Stimulated activated CD4-positive, alpha-beta T cell treated with anti-CD3 and anti-CD28 coated beads, Interleukin-1b, Interleukin-23, amount 100 ng/mL, for 24 hours (primary cell): ENCODE results near the gene ZNF175.

Experiments used
- DNase-seq, 4 experiments: peaks; one replicate each; pipeline ENCODE4 v3.0.0-alpha.2; 2020; ENCODE audit warnings: low read depth in 4 of 4, low spot score in 1 of 4

The ZNF175 gene

GRCh38 chr19:51587264-51588191 lies 16.4 kb downstream of the ZNF175 start:
- no peak for DNase-seq

GRCh38 chr19:51589511-51589910 lies 18.4 kb downstream of the ZNF175 start:
- DNase-seq, result no peak

GRCh38 chr19:51590441-51590840 lies 19.4 kb downstream of the ZNF175 start:
- DNase-seq, result no peak

DNA sequence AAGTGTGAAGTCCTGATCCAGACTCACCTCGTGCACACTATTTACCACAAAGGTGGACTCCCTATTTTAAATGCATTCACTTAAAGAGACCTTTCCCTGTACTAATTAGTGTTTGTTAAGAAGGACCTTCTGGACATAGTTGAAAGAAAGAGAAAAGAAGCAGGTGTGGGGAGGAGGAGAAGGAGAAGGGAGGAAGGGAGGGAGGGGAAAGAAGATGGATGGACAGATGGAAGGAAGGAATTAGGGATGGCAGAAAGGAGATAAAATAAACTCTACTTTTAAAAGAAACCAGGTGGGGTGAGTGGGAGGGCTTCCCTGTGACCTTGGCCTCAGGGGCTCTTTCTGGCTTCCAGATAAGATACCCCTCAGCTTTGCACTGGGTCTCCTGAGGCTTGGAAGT lies 21.4 kb downstream of the ZNF175 start:
- no peak for DNase-seq

- DNase-seq, result no peak
Measured at GRCh38 chr19:51593138-51593890, 22.2 kb downstream of the ZNF175 start.

- peak; percentile 90 to 95 (median 93) for DNase-seq
Measured at GRCh38 chr19:51593969-51594773, 23.1 kb downstream of the ZNF175 start.

- DNase-seq, result no peak
Measured at GRCh38 chr19:51594774-51595109, 23.7 kb downstream of the ZNF175 start.

DNA sequence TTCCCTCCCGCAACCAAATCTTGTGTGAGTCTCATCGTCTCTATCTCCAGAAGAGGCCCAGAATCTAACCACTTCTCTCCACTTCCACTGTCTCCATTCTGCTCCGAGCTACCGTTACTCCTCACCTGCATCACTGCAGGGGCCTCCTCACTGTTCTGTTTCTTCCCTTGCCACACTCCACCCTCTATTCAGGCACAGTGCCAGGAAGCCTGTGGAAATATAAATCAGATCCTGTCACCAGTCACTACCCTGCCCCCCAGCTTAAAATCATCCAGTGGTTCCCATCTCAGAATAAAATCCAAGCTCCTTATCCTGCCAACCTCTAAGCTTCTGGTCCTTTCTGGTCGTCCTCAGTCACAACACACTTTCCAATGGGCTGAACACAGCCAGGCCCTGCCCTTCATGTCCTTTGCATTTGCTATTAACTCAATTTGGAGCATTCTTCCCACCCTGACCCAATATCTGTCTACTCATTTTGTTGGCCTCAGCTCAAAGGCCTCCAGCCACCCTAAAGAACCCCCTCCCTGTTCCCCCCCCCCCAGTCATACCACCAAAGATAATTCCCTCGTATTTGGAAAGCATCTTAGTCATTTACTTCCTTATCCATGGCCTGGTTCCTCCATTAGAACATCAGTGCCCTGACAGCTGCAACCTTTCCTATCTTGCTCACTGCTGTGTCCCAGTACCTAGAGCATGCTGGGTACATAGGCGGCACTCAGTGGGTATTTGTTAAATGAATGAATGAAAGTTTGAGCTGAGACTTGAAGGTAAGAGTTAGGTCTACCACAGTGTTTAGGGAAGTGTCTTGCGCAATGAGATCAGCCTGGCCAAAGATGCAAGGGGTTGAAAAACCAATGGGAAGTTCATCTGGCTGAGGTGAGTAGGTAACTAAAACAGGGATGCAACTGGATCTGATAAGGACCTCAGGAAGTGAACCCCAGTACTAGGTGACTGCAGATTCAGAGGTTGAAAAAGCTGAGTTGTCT lies 24.4 kb downstream of the ZNF175 start:
- no peak for DNase-seq

DNA sequence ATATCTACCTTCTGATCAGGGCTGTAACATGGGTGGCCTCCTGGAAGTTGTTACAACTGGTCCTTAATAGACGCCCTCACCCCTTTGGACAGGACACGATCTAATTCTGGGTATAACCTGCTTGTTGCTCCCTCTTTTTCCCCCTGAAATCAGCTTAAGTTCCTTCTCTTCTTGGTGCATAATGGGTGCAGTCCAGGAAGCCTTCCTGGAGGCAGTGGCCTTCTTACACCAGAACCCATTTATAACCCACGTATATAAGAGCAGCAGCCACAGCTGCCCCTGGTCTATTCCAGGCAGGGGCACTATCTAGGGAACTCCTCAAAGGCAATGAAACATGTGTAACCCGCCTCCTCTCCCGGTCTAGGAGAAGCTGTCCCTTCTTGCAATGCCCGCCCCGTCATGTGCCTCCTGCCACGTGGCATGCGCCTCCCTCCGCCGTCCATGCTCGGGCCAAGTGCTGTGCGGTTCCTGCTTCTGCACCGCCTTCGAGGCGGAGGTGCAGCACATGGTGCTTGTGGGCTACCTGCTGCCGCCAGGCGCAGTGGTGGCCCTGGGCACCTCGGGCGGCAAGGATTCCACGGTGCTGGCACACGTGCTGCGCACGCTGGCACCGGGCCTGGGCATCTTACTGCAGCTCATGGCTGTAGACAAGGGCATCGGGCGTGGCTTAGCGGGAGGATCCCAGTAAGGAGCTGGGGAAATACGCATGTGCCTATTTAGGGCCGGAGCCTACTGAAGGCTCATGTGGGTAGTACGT lies 27.3 kb downstream of the ZNF175 start:
- DNase-seq, result no peak

GRCh38 chr19:51599084-51599483 lies 28.0 kb downstream of the ZNF175 start:
- no peak for DNase-seq

DNA sequence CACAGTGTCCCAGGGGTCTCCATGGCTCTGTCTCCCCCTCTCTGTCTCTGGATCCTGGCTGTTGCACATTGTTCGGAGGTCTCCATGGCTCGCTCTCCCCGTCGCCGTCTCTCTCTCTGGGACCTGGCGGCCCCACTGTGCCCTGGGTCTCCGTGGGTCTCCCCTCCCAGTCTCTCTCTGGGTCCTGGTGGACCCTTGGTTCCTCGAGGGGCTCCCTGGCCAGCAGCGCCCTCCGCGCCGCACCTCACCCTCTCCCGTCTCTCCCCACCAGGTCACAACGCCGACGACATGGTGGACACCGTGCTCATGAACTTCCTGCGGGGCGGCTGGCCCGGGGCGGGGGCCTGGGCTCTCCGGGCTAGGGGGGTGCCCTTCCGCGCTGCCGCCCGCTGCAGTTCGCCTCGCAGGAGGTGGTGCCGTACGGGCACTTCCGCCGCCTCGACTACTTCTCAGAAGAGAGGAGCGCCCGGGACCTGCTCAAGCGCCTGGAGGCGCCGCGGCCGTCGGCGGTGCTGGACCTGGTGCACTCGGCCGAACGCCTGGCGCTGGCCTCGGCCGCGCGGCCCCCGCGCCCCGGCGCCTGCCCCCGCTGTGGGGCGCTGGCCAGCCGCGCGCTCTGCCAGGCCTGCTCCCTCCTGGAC lies 30.0 kb downstream of the ZNF175 start:
- no peak for DNase-seq

DNA sequence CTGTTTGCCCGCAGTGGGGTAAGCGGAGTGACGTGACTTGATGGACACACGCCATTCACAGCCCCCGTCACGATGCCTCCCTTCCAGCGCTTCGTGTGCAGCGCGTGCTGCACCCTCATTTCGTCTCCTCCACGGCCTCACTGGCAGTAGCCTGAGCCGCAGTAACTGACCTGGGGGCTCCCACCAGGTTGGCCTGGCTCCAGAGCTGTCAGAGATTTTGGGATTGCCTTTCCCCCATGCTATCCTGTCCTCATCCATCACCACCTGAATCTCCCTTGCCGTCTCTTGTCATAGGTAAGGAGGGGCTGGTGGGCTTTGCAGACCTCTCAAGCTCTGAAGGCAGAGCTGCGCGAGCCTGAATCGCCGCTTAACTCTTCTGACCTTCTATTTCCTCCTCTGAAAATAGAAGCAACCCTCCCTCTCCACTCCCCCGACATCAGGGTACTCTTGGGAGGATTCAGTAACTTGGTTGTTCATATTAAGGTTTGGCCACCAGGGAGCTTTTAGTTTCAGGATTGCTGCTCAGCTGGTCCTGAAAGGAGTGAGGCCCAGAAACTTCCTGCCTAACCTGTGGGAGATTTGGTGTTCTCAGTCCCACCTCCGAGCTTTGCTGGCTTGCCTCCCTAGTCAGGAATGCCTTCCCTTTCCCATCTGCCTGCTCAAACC lies 31.2 kb downstream of the ZNF175 start:
- DNase-seq, result no peak

- DNase-seq, result peak in 1 of 4 experiments; percentile 32
Measured at GRCh38 chr19:51607077-51607476, 36.0 kb downstream of the ZNF175 start.

DNA sequence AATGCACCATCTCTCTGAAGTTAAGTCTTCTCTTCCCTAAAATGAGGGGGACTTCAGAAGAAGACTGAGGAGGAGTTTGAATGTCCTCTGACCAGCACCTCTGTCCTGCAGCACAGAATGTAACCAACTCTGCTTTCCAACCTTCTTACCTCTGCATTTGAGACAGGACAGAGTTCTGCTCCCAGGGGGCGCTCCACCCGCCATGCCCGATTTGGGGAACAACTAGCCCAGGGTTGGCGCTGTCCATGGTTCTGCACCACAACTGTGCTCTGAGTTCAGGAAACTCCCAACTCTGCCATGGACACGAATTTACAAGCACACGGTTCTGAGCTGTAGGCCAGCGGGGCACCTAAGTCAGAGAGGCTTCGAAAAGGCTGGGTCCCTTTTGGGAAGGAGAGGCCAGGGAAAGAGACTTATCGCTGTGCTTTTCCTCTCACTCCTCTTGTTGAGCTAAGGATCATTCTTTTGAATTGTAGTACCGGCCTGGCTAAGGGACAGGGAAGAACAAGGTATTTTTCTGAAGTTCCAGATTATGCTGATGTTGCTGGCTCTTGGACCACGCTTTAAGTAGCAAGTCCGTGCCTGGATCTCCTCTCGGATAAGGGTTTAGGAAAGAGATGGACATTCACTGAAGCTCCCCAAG lies 37.0 kb downstream of the ZNF175 start:
- DNase-seq, result peak; percentile 31 to 59 (median 36)

- no peak for DNase-seq
Measured at GRCh38 chr19:51610576-51610975, 39.5 kb downstream of the ZNF175 start.

DNA sequence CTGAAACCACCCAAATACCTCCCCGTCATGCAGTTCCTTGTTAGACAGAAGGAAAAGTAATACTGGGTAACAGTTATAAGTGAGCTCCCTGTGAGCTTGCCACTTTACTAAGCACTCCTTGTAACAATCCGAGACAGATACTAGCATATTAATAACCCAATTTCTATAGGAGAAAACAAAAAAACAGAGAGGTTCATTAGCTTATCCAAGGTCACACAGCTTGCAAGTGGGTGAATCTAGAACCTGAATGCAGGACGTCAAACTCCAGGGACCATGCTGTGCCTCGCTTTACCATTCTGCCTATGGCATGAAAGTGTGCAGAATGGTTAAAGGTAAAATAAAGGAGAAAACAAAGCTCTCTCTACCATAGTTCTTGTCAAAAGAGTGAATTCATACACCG lies 43.7 kb downstream of the ZNF175 start:
- no peak for DNase-seq

- no peak for DNase-seq
Measured at GRCh38 chr19:51615991-51616390, 44.9 kb downstream of the ZNF175 start.

GRCh38 chr19:51621178-51621577 lies 50.1 kb downstream of the ZNF175 start:
- no peak for DNase-seq
